Thyroid gland (tissue), 4 donors: Measurements from ENCODE around the gene CPNE9. TPM values are rescaled to one million over a fixed set of nuclear protein-coding genes. Genes with fewer than 3 reads are reported as not detected.
A peak's percentile ranks its signal among the peaks of the same experiment; 100 is the strongest.

Experiments used
- DNase-seq, 2 donors: peaks; one replicate each; pipeline ENCODE4 v3.0.0-alpha.2; 2019
- H3K27ac ChIP-seq, 3 donors: fragments of 200-600 bp; sonication (generic); 1 replicate in 2 of 3; 2 replicates in 1 of 3; pipeline ENCODE4 v1.5.1; 2016 to 2019; ENCODE audit warnings: mild to moderate bottlenecking in 1 of 3, moderate library complexity in 1 of 3
- H3K27me3 ChIP-seq: fragments of 200-600 bp; sonication (generic); one replicate; pipeline ENCODE4 v1.5.1; 2019
- H3K36me3 ChIP-seq, 2 donors: fragments of 200-600 bp; sonication (generic); one replicate each; pipeline ENCODE4 v1.5.1; 2016 to 2019
- H3K4me1 ChIP-seq, 2 donors: fragments of 200-600 bp; sonication (generic); one replicate each; pipeline ENCODE4 v1.5.1; 2017 to 2019
- H3K4me3 ChIP-seq, 3 donors: fragments of 200-600 bp; sonication (generic); replicated peaks in 1 of 3; 1 replicate in 2 of 3; 2 replicates in 1 of 3; pipeline ENCODE4 v1.5.1; 2016; ENCODE audit warnings: mild to moderate bottlenecking in 1 of 3
- H3K9me3 ChIP-seq: fragments of 200-600 bp; sonication (generic); one replicate; pipeline ENCODE4 v1.5.1; 2017
- POLR2A ChIP-seq, 2 donors: fragments of 450-650 bp; IDR thresholded peaks; one replicate each; pipeline ENCODE4 v1.6.1; 2017; ENCODE audit warnings: antibody characterized with exemption in 2 of 2, mild to moderate bottlenecking in 2 of 2, moderate library complexity in 1 of 2
- whole genome bisulfite sequencing, 2 donors: methylation state at CpG; one replicate each; pipeline ENCODE4 v1.1.5; 2017; 5-methylcytosine and 5-hydroxymethylcytosine counted together
- intact Hi-C: fragments of 100-400 bp; cut with DNase I; formaldehyde crosslinking; loops from one replicate; pipeline ENCODE4 v1.15.1; 2023
- total RNA-seq, 4 donors: library from RNA; depleted of rRNA; stranded (reverse); fragments of >200 nt; gene quantifications; one replicate each; pipeline ENCODE4 v1.2.3, GENCODE V29; 2016
- TF ChIP-seq, protein P1 (sequence below), 6 experiments: fragments of 200-600 bp in 3 of 6; fragments of 450-650 bp in 3 of 6; sonication (generic) in 3 of 6; IDR thresholded peaks; one replicate each; pipeline ENCODE4 v1.5.1; 2016 to 2019; ENCODE audit warnings: antibody characterized with exemption in 6 of 6, mild to moderate bottlenecking in 2 of 6, inconsistent platforms in 1 of 6, moderate library complexity in 1 of 6

Gene CPNE9
- total RNA-seq, 4 donors from 2014 or later: not detected

DNA sequence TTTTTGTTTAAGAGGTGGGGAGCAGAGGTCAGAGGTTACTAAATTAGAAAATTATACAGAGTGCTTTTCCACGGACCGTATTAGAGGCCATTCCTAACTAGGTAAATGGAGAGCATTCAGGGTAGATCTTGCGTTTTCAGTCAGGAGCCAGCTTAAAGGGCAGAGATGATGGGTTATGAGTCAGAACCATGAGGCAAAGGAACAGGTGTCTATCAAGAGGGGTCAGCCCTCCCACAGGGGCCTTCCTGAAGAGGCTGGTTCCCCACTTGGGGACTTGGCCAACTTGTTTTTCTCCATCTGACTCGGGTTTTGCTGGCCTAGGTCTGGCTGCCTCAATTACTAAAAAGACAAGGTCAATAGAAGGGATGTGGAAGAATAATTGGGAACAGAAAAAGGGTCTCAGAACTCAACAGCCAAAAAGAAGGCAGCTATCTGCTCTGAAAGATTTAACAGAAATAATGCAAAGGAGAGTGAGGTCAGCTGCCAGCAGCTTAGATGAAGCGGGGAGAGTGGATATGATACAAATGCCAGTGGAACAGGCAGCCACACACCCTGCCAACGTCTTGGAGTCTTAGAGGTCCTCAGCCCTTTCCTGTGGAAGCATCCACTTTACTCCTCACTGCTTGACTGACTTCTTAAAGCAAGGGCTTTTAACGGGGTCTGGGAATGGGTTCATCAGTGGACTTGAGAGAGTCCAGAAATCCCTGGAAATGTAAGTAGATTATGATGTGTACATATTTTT lies 36.8 kb upstream of the CPNE9 start:
- no peak overlapping the region for H3K4me3 ChIP-seq
- peak; percentile 51 to 58 for DNase-seq
- WGBS, 2 donors: 65 to 67% methylated on average over 7 of the region's 7 CpGs
- H3K9me3 ChIP-seq: no peaks in the 10 kb centered on the region
- H3K27ac ChIP-seq: peak overlapping the region; percentile 24 to 95 (median 91)
- H3K27me3 ChIP-seq: no peaks in the 10 kb centered on the region
- intact Hi-C loops: no loop called here
- peaks cover 19 to 44% of the 10 kb centered on the region in 2 donors for H3K4me1 ChIP-seq
- TF ChIP-seq, protein P1, sequence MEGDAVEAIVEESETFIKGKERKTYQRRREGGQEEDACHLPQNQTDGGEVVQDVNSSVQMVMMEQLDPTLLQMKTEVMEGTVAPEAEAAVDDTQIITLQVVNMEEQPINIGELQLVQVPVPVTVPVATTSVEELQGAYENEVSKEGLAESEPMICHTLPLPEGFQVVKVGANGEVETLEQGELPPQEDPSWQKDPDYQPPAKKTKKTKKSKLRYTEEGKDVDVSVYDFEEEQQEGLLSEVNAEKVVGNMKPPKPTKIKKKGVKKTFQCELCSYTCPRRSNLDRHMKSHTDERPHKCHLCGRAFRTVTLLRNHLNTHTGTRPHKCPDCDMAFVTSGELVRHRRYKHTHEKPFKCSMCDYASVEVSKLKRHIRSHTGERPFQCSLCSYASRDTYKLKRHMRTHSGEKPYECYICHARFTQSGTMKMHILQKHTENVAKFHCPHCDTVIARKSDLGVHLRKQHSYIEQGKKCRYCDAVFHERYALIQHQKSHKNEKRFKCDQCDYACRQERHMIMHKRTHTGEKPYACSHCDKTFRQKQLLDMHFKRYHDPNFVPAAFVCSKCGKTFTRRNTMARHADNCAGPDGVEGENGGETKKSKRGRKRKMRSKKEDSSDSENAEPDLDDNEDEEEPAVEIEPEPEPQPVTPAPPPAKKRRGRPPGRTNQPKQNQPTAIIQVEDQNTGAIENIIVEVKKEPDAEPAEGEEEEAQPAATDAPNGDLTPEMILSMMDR (IDR thresholded peaks at IDR 0.05): no peak
- TF ChIP-seq POLR2A (IDR thresholded peaks at IDR 0.05): no peak
- peaks cover 38 to 40% of the 10 kb centered on the region in 2 donors for H3K36me3 ChIP-seq

DNA sequence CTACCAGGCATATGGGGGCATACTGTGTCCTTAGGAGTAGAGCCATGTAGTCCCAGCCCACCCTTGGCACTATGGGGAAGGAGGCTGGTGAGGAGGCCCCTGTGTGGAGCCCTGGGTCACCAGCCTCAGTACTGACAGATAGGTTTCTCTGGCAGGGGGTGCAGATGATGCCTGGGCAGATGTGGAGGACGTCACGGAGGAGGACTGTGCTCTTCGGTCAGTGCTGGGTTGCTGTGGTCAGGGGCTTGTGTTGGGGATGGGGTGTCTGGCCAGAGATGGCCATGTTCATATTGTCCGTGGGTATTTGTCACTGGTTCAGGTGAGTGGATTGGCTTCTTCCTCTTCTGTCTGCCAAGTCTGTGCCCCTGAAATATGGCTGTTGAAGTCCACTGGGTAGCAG lies 34.4 kb upstream of the CPNE9 start:
- DNase-seq: no peak
- WGBS, 2 donors: 81 to 87% methylated on average over 4 of the region's 4 CpGs
- Histone ChIP-seq H3K9me3 (no peaks in the 10 kb centered on the region), H3K27ac (peak overlapping the region; percentile 91 to 95 (median 91)), H3K4me3 (no peak overlapping the region), H3K27me3 (no peaks in the 10 kb centered on the region), H3K36me3 (peaks cover 40 to 41% of the 10 kb centered on the region in 2 donors), H3K4me1 (peaks cover 19 to 44% of the 10 kb centered on the region in 2 donors)
- intact Hi-C loops: no loop called here
- no peak for TF ChIP-seq POLR2A (IDR thresholded peaks at IDR 0.05)
- TF ChIP-seq, protein P1 (IDR thresholded peaks at IDR 0.05): no peak

DNA sequence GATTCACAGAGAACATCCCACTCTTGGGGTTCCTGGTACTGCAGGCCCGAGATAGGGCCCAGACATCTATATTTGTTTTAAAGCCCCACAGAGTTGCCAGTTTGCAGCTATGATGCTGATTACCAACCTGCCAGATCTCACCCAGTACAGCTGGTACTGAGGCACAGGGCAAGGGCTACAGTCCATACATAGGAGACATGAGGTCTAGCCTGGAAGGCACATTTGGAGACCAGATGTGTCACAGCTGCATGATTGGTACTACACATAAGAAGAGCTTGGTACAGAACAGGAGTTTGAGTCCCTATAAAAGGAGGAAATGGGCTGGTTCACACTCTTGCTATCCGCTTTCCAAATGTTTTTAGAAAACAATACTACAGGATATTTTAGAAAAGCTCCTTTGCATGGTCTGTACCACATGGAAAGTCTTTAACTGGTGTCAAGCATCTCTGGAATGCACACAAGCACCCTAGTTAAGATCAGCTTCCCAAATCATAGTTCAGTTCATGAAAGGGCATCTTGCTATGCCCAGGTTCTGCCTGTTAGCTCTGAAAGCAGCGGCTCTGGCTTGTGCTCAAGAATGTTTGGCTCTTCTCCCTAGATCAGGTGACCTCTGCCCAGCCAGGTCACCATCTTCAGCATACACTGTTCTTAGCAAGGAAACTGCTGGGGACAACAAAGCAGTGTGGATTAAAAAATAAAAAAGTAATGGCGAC lies 33.8 kb upstream of the CPNE9 start:
- peak in 1 of 2 donors; percentile 17 for TF ChIP-seq POLR2A (IDR thresholded peaks at IDR 0.05)
- TF ChIP-seq, protein P1 (IDR thresholded peaks at IDR 0.05): no peak
- no peak overlapping the region for H3K4me3 ChIP-seq
- no peaks in the 10 kb centered on the region for H3K27me3 ChIP-seq
- H3K4me1 ChIP-seq: peaks cover 19 to 44% of the 10 kb centered on the region in 2 donors
- peaks cover 35 to 38% of the 10 kb centered on the region in 2 donors for H3K36me3 ChIP-seq
- WGBS, 2 donors: 31 to 33% methylated on average over 4 of the region's 4 CpGs
- intact Hi-C loops: no loop called here
- H3K27ac ChIP-seq: peak overlapping the region; percentile 91 to 95 (median 92)
- DNase-seq: peak; percentile 92
- H3K9me3 ChIP-seq: no peaks in the 10 kb centered on the region

DNA sequence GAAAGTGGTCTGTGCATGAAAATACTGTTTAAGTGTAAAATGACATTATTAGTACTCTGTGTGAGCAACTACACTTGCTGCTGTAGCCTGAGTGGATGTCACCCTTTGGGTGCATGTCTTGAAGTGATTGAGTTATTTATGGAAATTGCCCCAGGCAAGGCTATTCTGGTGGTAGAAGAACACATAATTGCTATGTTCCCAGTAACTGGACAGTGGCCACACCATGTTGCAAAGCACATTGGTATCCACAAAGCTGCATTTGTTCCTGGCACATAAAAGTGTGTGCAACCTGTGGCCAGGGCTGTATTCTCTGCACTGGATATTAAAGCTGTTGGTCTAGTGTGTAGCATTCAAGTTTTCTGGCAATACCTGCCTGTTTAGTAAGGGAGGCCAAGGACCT lies 30.6 kb upstream of the CPNE9 start:
- intact Hi-C loops: no loop called here

More for the DNA sequence above, 30.6 kb upstream of the CPNE9 start:
- Histone ChIP-seq H3K4me3 (no peak overlapping the region), H3K27ac (no peak overlapping the region), H3K9me3 (no peaks in the 10 kb centered on the region), H3K27me3 (no peaks in the 10 kb centered on the region), H3K4me1 (peaks cover 19 to 30% of the 10 kb centered on the region in 2 donors), H3K36me3 (peaks cover 46 to 56% of the 10 kb centered on the region in 2 donors)
- no peak for TF ChIP-seq POLR2A (IDR thresholded peaks at IDR 0.05)
- TF ChIP-seq, protein P1 (IDR thresholded peaks at IDR 0.05): no peak
- DNase-seq: no peak
